ENCODE data around the gene C16orf95. TPM values are rescaled to one million over a fixed set of nuclear protein-coding genes. Genes with fewer than 3 reads are reported as not detected.

Gene C16orf95
- total RNA-seq, 1 experiment from 2014 or later: 5.1 TPM

DNA sequence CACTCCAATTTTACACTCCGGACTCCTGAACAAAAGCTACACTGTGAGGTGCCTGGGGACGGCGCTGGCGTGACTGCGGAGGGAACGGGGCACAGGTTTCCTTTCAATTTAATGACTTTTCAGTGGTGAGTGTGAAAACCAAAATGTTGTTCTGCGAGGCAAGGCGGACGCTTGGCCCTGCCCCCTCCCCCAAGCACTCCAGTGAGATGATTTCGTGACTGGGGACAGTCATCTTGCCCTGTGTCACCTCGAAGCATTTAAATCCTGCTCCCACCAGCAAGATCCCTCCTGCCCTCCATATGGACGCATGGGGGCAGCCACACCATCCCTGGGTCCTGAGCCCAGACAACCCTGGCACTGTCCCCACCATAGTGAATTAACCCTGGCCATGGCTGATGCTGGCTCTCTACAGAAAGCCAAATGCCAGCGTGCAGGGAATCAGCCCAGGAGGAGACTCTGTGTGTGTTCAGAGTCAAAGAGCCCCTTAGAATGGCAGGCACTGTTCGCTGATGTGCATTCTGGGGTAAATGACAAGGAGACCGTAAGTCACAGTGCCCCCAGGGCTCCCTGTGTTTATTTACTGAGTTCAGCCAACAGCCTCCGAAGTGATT lies 41.0 kb downstream of the C16orf95 start:
- Histone ChIP-seq H3K9me3 (ENCODE audit: low read depth, low read length, poor library complexity, severe bottlenecking) (no peaks in the 10 kb centered on the region), H3K36me3 (ENCODE audit: insufficient read depth, low read length, poor library complexity, severe bottlenecking) (no peaks in the 10 kb centered on the region), H3K4me3 (ENCODE audit: low read depth, low read length, poor library complexity, severe bottlenecking) (no peak overlapping the region), H3K27me3 (replicated peaks; ENCODE audit: insufficient read depth, low read depth, low read length, poor library complexity) (no peaks in the 10 kb centered on the region), H3K27ac (ENCODE audit: low read depth, low read length, poor library complexity, severe bottlenecking) (no peak overlapping the region), H3K4me1 (ENCODE audit: insufficient read depth, low read length, poor library complexity, severe bottlenecking) (no peaks in the 10 kb centered on the region)
- no TSS peak for BruUV-seq (replicated peaks)
- TF ChIP-seq EZH2 (IDR thresholded peaks at IDR 0.05; ENCODE audit: borderline replicate concordance, low read depth, low read length, poor library complexity, severe bottlenecking) (no peak), CTCF (conservative IDR thresholded peaks at IDR 0.05; ENCODE audit: low read depth, low read length) (no peak)
- POLR2A ChIA-PET (ENCODE audit: low non-redundant PET): no interaction called here
- CTCF ChIA-PET: no interaction called here
- intact Hi-C loops (cut with micrococcal nuclease; ENCODE audit: unreplicated experiment): no loop called here
- no peak for DNase-seq (ENCODE audit: low spot score)

- Histone ChIP-seq H3K4me3 (ENCODE audit: low read depth, low read length, poor library complexity, severe bottlenecking) (no peak overlapping the region), H3K27ac (ENCODE audit: low read depth, low read length, poor library complexity, severe bottlenecking) (no peak overlapping the region), H3K27me3 (replicated peaks; ENCODE audit: insufficient read depth, low read depth, low read length, poor library complexity) (no peaks in the 10 kb centered on the region), H3K36me3 (ENCODE audit: insufficient read depth, low read length, poor library complexity, severe bottlenecking) (no peaks in the 10 kb centered on the region), H3K4me1 (ENCODE audit: insufficient read depth, low read length, poor library complexity, severe bottlenecking) (no peaks in the 10 kb centered on the region), H3K9me3 (ENCODE audit: low read depth, low read length, poor library complexity, severe bottlenecking) (no peaks in the 10 kb centered on the region)
- intact Hi-C loops (cut with micrococcal nuclease; ENCODE audit: unreplicated experiment): no loop called here
- no peak for DNase-seq (ENCODE audit: low spot score)
- TF ChIP-seq CTCF (conservative IDR thresholded peaks at IDR 0.05; ENCODE audit: low read depth, low read length) (no peak), EZH2 (IDR thresholded peaks at IDR 0.05; ENCODE audit: borderline replicate concordance, low read depth, low read length, poor library complexity, severe bottlenecking) (no peak)
- ChIA-PET POLR2A (ENCODE audit: low non-redundant PET) (no interaction called here), CTCF (no interaction called here)
- BruUV-seq (replicated peaks): no TSS peak
Measured at GRCh38 chr16:87274794-87275193, 42.4 kb downstream of the C16orf95 start.

DNA sequence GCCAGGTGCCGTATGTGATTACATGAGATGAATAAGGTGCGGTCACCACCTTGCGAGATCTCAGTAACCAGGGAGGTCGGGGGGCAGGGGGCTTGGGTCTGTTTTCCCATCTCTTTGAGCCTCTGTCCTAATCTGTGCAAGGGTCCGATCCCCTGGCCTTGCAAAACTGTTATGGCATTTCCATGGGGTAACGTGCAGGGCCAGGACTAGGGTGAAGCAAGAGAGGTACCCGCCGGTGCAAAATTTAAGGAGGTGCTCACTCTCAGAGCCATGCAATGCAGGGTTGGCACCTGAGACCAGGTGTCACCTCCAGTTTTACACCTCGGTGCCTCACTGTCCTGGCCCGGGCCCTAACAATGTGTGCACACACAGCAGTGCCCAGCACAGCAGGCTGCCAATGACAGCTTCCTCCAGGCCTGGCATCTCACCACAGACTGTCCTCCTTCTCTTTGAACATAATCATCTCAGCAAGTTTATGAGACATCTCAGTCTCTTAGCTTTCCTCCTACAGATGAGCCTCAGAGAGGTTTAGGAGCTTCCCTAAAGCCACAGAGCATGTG lies 43.6 kb downstream of the C16orf95 start:
- intact Hi-C loops (cut with micrococcal nuclease; ENCODE audit: unreplicated experiment): no loop called here
- Histone ChIP-seq H3K27me3 (replicated peaks; ENCODE audit: insufficient read depth, low read depth, low read length, poor library complexity) (no peaks in the 10 kb centered on the region), H3K36me3 (ENCODE audit: insufficient read depth, low read length, poor library complexity, severe bottlenecking) (no peaks in the 10 kb centered on the region), H3K4me1 (ENCODE audit: insufficient read depth, low read length, poor library complexity, severe bottlenecking) (no peaks in the 10 kb centered on the region), H3K9me3 (ENCODE audit: low read depth, low read length, poor library complexity, severe bottlenecking) (no peaks in the 10 kb centered on the region), H3K4me3 (ENCODE audit: low read depth, low read length, poor library complexity, severe bottlenecking) (no peak overlapping the region), H3K27ac (ENCODE audit: low read depth, low read length, poor library complexity, severe bottlenecking) (no peak overlapping the region)
- no peak for DNase-seq (ENCODE audit: low spot score)
- no TSS peak for BruUV-seq (replicated peaks)
- POLR2A ChIA-PET (ENCODE audit: low non-redundant PET): no interaction called here
- CTCF ChIA-PET: no interaction called here
- TF ChIP-seq EZH2 (IDR thresholded peaks at IDR 0.05; ENCODE audit: borderline replicate concordance, low read depth, low read length, poor library complexity, severe bottlenecking): no peak
- no peak for TF ChIP-seq CTCF (conservative IDR thresholded peaks at IDR 0.05; ENCODE audit: low read depth, low read length)

Data from A673 (cell line).